Superior temporal gyrus (tissue), 1 donor: ENCODE results near the gene LAMC3.

Experiments used
- DNase-seq: peaks from one replicate; pipeline ENCODE4 v3.0.0-alpha.2; 2016; ENCODE audit errors: extremely low spot score

LAMC3 gene

GRCh38 chr9:131117121-131117761, 108.3 kb downstream of the LAMC3 start:
- DNase-seq, result no peak

- no peak for DNase-seq
Measured at GRCh38 chr9:131117762-131118145, 108.8 kb downstream of the LAMC3 start.

GRCh38 chr9:131119600-131119999, 110.6 kb downstream of the LAMC3 start:
- no peak for DNase-seq

DNA sequence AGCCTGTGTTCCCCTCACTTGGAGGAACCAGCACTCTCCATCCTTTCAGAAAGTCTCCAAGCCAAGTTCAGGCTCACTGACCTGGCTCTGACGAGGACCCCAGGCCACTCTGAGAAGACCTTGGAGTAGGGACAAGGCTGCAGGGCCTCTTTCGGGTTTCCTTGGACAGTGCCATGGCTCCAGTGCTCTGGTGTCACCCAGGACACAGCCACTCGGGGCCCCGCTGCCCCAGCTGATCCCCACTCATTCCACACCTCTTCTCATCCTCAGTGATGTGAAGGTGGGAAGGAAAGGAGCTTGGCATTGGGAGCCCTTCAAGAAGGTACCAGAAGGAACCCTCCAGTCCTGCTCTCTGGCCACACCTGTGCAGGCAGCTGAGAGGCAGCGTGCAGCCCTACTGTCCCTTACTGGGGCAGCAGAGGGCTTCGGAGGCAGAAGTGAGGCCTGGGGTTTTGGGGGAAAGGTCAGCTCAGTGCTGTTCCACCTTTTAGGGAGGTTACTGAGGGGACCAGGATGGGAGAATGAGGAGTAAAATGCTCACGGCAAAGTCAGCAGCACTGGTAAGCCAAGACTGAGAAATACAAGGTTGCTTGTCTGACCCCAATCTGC, 111.8 kb downstream of the LAMC3 start:
- no peak for DNase-seq

DNA sequence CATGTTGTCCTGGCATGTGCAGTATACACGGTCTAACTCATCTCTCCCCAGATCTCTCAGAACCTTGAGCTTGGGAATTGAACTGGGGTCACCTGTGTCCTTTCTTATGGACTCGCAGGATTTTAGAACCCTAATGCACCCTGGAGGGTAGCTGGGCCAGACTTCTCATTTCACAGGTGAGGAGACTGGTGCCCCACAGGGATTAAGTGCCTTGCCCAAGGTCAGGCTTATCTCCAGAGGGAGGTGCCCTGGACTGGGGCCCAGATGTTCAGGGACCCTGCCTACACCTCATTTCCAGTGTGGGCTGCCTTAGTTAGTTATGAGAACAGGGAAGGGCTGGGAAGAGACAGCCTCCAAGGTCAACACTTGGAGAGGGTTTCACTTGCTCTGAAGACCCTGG, 112.4 kb downstream of the LAMC3 start:
- no peak for DNase-seq

DNA sequence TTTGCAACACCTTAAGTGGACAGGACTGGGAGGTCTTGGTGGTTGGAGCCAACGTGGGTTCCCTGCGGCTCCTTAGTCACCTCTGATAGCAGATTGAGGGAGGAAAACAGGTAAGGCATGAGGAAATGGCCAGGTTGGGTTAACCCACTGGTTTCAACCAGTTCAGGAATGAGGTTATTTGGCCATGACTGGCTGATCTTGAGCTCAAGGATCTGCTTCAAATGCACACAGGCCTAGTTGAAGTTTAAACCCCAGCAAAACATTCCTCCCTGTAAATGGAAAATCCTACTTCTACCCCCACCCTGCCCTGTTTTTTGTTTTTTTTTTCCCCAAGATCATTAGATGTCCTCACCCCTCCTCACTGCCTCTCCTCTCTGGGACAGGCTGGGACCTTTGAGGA, 113.2 kb downstream of the LAMC3 start:
- DNase-seq, result no peak

- DNase-seq, result no peak
Measured at GRCh38 chr9:131125038-131125287, 116.0 kb downstream of the LAMC3 start.

GRCh38 chr9:131125288-131126058, 116.5 kb downstream of the LAMC3 start, which contains the start of gene NUP214:
TSS of gene NUP214 (plus strand) at chr9:131125586. CDS start at chr9:131125705, 119 bp downstream.
- peak; percentile 99 for DNase-seq

DNA sequence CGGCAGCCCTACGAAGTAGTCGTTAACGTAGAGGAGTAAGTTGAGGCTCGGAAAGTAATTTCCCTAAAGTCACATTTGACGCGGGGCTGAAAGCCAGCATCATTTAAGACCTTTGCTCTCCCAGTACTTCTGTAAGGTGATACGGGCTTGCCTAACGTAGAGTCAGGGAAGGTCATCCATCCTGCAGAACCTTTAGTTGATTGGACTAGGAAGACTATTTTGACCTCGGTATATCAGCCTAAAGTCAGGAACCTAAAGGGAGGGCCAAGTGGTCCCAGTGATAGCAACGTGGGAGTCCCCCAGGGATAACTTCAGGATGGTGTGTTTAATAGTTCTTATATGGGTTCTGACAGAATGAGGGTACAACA, 117.1 kb downstream of the LAMC3 start:
- no peak for DNase-seq

- DNase-seq, result no peak
Measured at GRCh38 chr9:131129183-131129582, 120.2 kb downstream of the LAMC3 start.

- no peak for DNase-seq
Measured at GRCh38 chr9:131138676-131139075, 129.7 kb downstream of the LAMC3 start.

GRCh38 chr9:131140112-131140511, 131.1 kb downstream of the LAMC3 start:
- no peak for DNase-seq

GRCh38 chr9:131140550-131140949, 131.6 kb downstream of the LAMC3 start:
- no peak for DNase-seq

DNA sequence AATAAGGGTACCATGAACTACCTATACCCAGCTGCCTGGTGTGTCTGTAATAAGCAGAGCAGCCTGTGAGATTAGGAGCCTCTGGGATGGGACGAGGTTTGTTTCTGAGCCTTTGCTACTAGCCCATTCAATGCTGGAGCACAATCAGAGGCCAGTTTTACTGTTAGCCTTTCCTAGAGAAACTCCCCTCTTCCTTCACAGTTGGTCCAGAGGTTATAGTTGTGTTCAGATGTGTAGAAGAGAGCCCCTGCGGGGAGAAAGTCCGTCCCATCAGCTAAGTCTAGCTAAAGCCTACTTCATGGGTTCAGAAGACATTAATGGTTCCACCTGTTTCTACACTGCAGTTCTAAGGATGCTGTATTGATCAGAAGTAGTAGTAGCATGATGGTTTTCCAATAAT, 133.2 kb downstream of the LAMC3 start:
- no peak for DNase-seq
